Right renal pelvis (tissue), 4 donors: Measurements from ENCODE around the gene KIF27. TPM values are rescaled to one million over a fixed set of nuclear protein-coding genes. Genes with fewer than 3 reads are reported as not detected.
"Not testable (repeated sequence)": the region's sequence is repeated elsewhere in the genome, so short reads cannot be mapped to it uniquely, and the experiment has no call there.

Experiments
- DNase-seq, 4 donors: peaks; one replicate each; pipeline ENCODE4 v3.0.0-alpha.2; 2013; ENCODE audit warnings: low read depth in 4 of 4, low spot score in 3 of 4, missing footprints in 1 of 4
- polyA plus RNA-seq, 4 donors: library from polyadenylated mRNA; unstranded; fragments of 120-200 nt; gene quantifications; one replicate each; pipeline ENCODE4 v1.2.1, GENCODE V29; 2013; ENCODE audit not compliant: insufficient read length in 4 of 4

KIF27 gene
- polyA plus RNA-seq, 4 donors: 16.0 to 21.2 (median 19.3) TPM

DNA sequence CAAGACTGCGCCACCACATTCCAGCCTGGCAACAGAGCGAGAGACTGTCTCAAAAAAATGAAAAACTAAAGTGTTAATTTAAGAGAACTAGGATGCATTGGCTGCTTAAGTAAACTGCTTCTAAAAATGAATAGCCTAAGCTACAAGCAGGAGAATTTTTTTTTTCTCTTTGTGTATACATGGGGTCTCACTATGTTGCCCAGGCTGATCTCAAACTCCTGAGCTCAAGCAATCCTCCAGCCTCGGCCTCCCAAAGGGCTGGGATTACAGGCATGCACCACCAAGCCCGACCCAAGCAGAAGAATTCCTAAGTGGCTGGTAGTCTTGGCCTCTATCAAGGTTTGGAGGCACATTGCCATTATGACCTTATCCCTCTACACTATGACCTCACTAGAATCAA, 106.1 kb downstream of the KIF27 start:
- not testable (repeated sequence) for DNase-seq

DNA sequence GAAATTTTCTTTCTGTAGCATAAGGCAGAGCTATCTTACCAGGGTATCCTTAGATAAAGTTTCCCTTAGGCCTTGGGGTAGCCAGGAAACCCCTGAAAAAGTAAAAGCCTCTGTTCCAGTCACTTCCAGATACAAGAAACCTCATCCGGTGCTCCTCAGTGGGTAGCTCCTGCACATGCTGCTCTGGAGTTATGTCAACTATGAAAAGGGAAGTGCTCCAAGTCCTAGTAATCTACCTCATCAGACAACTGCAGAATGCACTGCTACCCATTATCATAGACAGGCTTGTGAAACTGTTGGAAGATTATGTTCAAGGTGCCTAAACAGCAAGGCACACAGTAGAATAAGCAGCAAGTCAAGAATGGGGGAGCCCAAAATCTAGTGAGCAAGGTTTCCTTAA, 112.0 kb downstream of the KIF27 start:
- not testable (repeated sequence) for DNase-seq

DNA sequence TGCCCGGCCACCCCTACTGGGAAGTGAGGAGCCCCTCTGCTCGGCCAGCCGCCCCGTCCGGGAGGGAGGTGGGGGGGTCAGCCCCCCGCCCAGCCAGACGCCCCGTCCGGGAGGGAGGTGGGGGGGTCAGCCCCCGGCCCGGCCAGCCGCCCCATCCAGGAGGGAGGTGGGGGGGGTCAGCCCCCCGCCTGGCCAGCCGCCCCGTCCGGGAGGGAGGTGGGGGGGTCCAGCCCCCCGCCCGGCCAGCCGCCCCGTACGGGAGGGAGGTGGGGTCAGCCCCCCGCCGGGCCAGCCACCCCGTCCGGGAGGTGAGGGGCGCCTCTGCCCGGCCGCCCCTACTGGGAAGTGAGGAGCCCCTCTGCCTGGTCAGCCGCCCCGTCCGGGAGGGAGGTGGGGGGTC, 116.8 kb downstream of the KIF27 start:
- not testable (repeated sequence) for DNase-seq

DNA sequence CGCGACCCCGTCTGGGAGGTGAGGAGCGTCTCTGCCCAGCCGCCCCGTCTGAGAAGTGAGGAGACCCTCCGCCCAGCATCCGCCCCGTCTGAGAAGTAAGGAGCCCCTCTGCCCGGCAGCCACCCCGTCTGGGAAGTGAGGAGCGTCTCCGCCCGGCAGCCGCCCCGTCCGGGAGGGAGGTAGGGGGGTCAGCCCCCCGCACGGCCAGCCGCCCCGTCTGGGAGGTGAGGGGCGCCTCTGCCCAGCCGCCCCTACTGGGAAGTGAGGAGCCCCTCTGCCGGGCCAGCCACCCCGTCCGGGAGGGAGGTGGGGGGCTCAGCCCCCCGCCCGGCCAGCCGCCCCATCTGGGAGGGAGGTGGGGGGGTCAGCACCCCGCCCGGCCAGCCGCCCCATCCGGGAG, 117.3 kb downstream of the KIF27 start:
- not testable (repeated sequence) for DNase-seq

DNA sequence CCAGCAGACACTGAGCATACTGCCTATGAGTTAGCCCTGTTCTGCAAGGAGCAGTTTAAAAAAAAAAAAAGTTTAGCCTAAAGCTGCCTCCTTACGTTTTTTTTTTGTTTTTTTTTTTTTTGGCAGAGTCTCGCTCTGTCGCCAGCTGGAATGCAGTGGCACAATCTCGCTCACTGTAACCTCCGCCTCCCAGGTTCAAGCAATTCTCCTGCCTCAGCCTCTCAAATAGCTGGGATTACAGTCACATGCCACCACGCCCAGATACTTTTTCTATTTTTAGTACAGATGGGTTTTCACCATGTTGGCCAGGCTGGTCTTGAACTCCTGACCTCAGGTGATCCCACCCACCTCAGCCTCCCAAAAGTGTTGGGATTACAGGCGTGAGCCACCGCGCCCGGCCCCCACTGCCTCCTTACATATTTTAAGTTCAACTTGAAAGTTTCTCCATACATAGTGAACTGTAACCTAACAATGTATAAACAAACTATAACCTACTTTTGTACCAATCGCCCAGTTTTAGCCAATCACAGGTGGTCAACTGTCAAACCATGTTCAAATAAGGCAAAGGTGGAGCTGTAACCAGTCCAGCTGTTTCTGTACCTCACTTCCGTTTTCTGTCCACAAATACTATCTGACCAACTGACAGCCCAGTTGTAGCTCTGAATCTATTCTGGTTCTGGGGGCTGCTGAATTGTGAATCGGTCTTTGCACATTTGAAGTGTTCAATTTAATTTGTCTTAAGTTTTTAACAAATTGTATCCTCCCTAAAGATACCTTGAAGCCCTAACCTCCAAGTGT, 120.8 kb downstream of the KIF27 start:
- no peak for DNase-seq

DNA sequence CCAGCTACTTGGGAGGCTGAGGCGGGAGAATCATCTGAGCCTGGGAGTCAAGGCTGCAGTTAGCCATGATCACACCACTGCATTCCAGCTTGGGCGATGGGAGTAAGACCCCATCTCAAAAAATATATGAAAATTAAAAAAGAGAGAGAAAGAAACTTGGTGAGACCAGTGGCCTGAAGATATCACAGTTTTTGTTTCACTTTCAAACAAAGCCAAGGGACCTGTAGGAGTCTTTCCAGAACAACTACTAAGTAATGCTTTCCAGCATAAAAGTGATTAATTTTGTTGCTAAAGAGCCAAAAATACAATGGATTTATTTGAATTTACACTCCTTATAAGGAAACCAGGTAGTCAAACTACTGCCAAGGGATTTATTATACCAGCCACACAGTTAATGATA, 127.2 kb downstream of the KIF27 start:
- no peak for DNase-seq

DNA sequence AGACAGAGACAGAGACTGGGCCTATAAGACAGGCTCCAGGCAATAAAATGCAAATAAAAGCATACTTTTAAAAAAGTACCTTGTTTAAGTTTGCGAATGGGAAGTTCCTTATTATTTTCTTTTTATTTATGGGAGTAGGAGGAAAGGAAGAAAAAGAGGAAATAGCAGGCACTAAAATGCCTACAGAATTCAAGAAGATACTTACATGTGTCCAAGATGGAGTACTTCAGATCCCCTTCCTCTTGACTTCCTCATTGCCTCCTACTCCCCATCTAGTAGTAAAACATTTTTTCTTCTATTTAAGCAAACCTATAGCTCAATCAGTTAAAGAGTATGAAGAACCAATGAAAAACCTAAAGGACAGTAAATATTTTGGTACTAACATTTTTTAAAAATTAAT, 128.5 kb downstream of the KIF27 start:
- no peak for DNase-seq

Other genes with a start within 250 kb of the KIF27 start
- gene UBQLN1, start 213.5 kb downstream of the KIF27 start, polyA plus RNA-seq: 100 to 1,000 TPM; 108 to 123 (median 119) TPM
- gene GKAP1, start 103.7 kb downstream of the KIF27 start, polyA plus RNA-seq: 10 to 100 TPM; 15.9 to 19.2 (median 16.7) TPM
- gene HNRNPK, start 58.8 kb upstream of the KIF27 start, polyA plus RNA-seq: 1,000 to 10,000 TPM in 3 of 4 donors, 100 to 1,000 TPM in 1; 885 to 1,042 (median 1,027) TPM
- gene RMI1, start 59.4 kb upstream of the KIF27 start, polyA plus RNA-seq: 10 to 100 TPM; 20.5 to 26.8 (median 24.7) TPM